OCI-M2 (cell line): ENCODE data around the gene VDR.
"Not testable (repeated sequence)": the region's sequence is repeated elsewhere in the genome, so short reads cannot be mapped to it uniquely, and the experiment has no call there.

Experiments
- DNase-seq: peaks from one replicate; lab custom pipeline; 2025; ENCODE audit not compliant: unreplicated experiment; lab: John Stamatoyannopoulos, UW

The VDR gene

DNA sequence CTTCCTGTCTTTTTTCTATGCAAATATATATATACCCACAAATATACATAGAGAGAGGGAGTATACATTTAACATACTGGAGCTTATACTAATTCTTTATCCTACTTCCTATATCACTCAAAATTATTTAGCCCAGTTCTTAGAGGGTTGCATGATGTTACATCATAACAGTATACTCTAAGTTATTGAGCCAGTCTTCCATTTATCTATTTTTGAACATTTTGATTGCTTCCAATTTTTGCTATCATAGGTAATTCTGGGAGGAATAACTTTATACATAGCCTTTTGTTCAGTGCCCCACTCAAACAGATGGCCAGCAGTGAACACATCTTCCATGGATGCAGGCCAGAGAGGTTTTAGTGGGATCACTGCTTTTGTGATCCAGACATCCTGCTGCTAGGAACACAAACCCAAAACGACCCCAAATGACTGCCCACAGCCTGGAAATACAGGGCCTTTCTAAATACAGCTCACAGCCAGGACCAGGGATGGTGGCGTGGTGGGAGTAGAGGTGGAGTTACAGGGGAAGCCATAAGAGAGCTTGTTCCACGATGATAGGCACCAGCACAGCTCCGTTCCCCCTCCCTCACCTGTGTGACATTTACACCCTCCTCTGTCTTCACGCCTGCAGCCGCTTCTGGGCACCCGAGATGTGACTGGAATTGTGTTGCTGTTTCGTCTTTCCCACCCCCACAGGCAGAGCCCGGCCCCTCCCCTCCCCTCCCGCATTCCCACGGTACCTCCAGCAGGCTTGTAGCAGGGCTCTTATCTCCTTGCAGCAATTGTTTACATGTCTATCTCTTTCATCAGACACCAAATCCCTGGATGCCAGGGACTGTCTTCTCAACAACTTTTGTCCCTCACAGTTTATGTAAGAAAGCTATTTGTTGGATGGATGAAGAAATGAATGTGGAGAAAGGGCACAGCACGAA, 54.4 kb downstream of the VDR start:
- no peak for DNase-seq

DNA sequence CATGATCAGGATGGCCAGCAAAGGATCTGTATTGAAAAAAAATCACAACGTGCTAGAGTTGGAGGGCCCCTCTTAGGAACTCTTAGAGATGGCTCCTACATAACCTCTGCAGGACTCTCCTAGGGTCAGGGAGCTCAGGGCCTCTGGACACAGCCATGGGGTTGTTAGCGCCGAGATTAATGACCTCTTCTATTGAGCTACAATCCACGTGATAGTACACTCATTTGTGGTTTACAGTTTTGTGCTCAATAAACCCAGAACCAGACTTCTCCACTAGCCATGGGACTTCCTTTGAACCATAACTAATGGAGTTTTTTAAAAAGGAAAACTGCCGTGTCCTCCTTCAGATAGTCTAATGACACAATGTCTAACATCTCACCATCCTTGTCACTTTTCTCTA, 55.5 kb downstream of the VDR start:
- no peak for DNase-seq

DNA sequence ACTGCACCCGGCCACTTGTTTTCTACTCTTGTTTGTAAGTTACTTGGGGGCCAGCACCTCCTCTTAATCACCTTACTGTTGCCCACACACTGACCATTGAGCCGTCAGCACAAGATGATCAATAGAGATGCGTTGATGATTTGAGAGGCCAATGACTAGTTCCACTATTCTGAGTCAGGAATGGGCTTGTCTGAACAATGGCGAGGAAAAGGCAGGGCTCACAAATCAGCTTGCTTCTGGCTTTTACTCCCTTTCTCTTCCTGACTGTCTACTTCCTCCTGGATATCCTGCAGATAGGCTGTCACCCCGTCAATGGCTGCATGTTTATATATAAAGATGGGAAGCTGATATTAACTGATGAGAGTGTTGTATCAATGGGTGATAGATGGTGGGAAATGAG, 55.9 kb downstream of the VDR start:
- DNase-seq = no peak

DNA sequence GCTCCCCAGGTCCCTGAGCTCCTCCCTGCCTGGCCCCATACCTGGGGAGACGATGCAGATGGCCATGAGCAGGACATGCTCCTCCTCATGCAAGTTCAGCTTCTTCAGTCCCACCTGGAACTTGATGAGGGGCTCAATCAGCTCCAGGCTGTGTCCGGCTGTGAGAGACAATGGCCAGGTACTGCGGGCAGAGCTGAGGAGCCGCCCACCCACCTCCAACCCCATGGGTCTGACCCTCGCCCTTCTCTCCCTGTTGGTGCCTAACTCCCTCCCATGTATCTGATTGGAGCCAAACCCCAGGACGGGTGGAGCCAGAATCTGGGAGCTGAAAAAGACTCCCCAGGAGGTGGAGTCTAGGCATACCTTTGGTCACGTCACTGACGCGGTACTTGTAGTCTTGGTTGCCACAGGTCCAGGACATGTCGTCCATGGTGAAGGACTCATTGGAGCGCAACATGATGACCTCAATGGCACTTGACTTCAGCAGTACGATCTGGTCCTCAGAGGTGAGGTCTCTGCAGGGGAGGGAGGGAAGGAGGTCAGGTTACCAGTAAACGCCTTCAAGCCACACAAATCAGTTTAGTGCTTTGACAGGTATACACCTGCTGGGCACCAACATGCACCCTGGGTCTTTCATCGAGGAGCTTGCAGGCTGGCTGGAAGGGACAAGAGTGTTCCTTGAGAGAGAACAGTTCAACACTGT, 58.3 kb downstream of the VDR start:
- DNase-seq = no peak

DNA sequence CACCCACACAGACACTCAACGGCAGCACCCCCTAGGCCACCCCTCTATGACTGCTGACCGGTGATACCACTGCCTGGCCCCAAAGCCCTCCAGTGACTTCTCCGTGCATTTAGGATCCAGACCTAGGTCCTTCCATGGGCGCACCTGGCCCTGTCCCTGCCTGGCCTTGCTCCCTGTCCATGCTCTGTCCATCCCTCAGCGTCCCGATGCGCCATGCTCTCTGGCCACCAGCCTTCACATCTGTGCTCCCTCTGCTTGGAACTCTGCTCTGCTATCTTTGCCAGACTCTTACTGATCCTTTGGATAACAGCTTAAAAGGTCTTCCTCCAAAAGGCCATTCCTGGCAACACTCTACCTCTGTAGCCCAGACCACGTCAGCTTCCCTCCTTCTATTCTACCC, 59.7 kb downstream of the VDR start:
- no peak for DNase-seq

DNA sequence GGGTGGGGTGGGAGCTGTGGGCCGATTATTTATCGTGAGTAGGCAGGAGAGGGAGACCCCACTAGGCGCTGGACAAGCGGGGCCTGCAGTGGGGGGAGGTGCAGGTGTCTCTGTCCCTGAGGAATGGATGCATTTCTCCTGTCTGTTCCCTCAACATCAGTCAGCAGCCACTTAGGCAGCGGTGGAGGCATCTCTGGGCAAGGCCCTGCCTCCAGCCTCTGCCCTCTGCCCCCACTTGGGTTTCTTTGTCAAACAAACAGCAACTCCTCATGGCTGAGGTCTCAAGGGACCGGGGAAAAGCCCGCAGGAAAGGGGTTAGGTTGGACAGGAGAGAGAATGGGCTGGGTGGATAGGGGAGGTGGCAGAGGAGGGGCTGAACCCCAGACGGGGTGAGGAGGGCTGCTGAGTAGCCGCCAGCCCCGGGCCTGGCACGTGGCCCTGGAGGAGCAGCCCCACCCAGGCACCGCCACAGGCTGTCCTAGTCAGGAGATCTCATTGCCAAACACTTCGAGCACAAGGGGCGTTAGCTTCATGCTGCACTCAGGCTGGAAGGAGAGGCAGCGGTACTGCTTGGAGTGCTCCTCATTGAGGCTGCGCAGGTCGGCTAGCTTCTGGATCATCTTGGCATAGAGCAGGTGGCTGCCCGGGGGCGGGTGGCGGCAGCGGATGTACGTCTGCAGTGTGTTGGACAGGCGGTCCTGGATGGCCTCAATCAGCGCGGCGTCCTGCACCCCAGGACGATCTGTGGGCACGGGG, 60.4 kb downstream of the VDR start:
- DNase-seq = no peak

DNA sequence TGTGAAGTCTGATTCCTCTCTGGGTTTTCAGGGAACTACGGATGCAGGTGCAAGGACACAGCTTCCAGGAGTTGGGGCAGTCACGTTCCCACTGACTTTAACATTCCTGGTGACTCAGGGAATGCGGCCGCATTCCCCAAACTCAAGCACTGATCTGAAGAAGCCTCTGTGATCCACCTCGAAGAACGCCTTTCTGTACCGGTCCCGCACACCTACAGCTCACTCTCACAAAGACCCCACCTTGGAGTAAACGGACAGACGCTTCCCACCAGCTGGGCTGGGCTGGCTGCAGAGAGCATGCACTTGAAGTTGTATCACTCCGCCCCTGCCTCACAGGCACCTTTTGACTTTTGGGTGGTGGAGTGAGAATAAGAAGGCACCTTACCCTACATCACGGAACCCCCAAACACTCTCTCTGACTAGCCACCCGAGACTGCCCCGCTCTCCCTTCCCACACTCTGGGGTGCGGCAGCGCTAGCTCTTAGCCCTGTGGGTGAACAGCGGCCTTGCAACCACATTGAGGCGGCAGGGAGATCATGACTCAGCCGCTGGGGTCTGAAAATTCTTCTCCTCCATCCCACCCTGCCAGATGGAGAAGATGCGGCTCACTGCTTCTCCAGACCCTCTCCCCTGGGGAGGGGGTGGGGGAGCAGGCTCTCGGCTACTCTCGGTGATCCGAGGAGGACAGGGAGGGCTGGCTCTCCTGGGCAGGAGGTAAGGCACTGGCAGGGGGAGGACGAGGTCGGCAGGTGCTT, 61.4 kb downstream of the VDR start:
- no peak for DNase-seq

DNA sequence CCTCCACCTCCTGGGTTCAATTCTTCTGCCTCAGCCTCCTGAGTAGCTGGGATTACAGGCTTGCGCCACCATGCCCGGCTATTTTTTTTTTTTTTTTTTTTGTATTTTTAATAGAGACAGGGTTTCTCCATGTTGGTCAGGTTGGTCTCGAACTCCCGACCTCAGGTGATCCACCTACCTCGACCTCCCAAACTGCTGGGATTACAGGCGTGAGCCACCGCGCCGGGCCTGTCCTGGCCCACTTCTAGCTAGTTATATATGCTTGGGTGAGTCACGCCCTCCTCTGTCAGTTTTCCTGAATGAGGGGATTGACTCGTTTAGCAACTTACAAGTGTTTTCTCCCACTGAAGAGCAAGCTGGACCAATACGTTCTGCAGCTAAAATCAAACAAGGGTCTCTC, 62.3 kb downstream of the VDR start:
- not testable (repeated sequence) for DNase-seq

DNA sequence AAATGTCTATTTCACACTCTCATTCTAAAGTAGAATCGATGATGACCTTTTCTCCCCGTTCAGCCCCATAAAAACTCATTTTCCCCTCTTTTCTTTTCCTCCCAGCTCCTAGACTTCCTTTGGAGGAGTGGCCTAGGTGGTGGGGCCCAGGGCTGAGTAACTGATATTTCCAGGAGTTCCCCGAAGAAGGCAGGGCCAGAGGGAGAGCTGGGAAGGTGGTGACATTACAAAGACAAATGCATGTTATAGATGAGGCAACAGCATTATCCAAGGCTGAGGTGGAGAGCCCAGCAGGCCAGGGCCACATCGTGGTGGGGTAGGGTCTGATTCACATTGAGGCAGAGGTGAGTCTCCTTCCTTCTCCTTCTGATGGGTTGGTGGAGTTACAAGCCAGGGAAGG, 62.9 kb downstream of the VDR start:
- no peak for DNase-seq

DNA sequence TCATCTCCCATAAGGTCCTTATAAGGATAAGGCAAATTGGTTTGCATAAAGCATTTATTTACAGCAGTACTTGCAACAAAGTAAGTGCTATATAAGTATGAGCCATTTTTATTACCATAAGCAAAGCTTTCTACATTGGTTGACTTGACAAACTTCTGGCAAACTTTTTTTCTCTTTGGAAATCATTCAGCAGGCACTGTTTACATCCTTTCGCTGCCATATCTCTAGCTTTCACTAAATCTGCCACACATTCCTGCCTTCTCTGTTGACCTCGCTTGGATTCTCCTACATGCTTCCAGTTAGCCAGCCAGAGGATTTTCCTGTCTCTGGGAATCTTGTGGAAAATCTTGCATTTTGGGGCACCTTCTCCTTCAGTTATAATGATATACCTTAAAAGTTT, 63.3 kb downstream of the VDR start:
- DNase-seq = no peak

DNA sequence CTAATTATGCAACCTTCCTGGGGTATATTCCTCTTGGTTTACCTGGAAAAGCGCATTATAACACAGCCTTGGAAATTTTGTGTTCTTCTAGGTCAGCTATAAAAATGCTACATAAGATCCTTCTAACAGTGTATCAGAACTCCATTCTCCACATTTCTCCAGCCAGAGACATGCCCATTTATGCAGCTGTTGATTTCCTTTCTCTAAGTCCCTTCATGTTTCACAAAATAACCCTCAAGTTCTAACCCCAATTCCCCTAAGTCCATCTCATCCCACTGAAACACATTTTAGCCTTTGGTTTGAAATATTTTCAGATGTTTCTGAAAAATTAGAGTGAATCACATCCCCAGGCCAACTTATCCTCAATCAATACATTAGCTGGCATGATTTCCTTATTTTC, 64.2 kb downstream of the VDR start:
- DNase-seq = no peak

DNA sequence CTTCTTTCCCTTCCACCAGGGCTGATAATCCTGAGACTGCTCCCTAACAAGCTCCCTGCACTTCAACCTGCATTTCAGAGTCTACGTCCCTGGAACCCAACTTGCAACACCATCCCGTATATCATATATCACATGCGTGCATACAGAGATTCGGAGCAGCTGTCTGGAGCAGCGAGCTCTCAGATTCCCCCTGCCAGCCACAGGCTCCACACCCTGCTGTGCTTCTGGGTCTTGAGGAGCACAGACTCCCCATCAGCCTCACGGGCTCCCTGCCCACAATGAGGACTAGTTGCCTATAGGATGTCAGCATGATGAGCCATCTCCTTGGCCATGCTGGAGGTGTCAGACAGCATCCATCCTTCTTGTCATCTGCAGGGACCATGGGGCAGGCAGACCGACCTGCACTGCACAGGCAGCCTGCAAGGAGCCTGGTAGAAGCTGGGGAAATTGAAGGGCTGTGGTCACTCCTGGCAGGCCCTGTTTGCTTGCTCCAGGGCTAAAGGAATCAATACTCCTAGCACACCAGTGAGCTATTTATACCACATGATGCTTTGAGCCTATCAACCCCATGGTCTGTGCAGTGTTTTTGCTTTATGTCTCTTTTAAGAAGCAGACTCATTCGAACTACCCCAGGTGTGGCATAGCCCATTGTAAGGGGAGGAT, 65.4 kb downstream of the VDR start:
- DNase-seq = no peak

DNA sequence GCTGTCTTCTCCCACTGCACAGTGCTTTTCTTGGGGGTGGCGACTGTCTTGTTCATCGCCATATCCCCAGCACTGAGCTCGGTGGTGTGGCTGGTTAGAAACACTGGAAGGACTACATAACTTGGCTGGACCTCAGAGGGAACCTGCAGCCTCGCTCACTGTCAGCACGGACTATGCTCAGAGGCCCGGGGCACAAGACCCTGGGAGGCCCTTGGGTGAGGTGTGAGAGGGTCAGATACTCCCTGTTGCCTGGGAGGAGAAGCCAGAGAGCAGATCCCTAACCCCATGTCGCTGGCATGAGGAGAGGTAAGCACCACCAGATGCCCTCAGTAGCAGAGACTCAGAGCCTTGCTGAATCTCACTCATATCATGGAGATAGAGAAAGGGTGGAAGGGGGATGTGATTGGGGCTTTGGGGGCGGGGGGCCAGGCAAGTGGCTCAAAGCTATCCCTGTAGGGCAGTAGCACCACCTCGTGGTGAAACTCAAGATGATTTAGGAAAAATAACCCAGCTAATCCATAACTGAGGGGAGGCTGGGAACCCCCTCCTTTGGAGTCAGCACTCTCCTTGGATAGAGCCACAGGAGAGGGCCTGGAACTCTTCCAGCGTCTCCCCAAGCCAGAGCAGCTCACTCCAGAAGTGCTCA, 66.4 kb downstream of the VDR start:
- no peak for DNase-seq

DNA sequence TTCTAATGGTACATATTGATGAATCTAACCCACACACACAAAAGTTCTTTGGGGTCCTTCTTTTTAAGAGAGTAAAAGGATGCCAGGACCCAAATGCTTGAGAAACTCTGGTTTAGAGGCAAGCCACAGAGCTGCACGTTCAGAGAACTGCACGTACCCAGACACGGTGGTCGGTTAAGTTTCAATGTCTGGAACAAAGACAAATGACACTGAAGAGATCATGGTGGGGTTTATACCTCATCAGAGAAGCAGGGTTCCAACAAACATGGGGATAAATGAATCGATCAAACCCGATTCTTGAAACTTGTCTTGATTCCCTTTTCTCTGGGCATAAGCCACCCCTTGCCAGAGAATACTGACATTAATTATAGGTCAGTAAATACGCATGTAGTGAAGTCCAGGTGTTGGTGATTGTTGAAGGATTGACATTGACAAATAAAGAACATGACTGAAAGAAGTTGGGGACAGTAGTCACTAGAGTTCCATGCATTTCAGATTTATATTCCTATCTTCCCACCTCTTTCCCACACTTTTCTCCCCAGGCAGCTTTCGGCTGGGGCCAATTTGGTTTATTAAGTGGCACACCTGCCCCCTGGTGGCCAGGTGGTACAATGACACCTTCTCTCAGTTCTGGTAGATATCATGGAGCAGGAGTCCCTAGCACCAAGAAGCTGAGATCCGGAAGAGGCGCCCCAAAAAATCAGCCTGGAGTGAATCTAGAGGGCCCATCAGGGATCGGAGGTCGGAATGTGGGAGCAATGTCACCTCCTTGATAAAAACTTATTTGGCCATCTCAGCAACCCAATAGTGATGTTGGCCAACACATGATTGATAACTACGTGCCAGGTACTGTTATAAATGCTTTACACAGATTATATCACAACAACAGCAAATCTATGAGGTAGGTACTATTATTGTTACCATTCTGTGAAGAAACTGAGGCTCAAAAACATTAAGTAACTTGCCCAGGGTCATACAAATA, 67.3 kb downstream of the VDR start:
- no peak for DNase-seq

DNA sequence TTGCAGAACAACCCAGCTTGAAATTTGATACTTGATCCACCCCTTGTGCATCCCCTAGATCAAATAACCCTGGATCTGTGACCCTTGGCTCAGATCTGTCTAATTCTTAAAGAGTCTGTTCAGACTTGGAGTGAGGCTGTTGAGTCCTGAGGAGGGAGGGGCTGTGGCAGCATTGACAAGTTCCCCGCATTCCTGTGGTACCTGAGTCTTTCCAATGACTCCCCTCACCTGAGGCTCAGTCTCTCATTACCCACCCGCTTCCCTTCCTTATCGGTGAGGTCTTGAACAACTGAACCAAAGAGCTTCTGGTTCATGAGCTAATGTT, 69.0 kb downstream of the VDR start:
- DNase-seq = peak; percentile 43

DNA sequence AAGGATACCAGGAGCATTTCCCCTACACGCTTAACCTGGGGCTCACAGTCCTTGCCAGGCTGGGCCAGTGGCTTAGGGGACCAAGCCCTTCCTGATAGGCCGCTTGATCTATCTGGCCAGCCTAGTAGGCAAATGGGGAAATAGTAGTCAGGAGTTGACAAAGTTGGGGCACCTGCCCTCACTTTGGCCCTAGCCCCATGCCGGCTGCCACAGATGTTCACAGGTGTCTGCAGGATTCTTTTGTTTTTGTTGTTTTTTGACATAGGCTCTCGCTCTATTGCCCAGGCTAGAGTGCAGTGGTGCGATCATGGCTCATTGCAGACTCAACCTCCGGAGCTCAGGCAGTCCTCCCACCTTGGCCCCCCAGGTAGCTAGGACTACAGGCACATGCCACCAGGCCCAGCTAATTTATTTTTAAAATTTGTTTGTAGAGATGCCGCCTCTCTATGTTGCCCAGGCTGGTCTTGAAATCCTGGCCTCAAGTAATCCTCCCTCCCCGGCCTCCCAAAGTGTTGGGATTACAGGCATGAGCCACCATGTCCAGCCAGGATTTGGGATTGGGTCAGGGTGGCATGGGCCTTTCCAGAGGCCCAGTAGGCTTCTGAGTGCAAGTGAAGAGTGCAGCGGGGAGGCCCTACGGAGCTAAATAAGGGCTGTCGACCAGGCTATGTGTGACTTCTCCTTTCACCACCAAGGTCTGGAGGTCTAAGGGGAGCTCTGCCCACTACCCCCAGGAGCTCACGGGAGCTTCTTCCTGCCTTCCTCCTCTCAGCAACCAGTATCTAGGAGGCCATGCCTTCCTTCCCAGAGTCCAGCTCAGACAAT, 69.6 kb downstream of the VDR start:
- no peak for DNase-seq

DNA sequence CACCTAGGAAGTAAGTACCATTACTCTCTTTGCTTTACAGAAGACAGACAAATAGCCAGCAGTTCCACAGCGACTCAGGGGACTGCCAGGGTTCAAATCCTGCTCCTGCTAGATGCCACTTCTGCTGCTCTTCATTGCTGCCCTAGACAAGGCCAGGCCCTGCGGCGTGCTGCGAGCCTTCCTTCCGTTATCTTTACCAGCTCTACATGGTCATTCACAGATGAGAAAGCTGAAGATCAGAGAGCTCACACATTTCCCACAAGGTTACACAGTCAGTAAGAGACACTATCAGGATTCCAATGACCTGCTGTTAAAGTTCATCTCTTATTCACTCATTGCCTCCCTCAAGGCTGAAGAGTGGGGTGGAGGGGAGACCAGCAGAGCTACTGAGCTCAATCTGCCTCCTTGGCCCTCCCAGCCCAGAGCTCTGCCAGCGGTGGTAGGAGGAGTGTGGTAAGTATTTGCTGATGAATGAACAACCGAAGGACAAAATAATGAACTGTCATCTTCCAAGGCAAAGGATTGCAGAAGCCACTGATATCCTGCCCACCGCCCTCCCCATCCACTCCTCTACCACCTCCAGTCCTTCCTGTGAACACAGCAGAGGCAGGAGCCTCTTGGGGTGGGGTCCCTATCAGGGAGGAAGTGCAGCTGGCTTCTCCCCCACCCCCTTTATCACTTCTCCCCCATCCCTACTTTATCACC, 70.4 kb downstream of the VDR start:
- peak; percentile 90 for DNase-seq
